Smooth muscle cell (in vitro differentiated cells): ENCODE measurements around the gene KIF3C. TPM values are rescaled to one million over a fixed set of nuclear protein-coding genes. Genes with fewer than 3 reads are reported as not detected.

Experiments
- DNase-seq: peaks from one replicate; lab custom pipeline; 2025; ENCODE audit not compliant: unreplicated experiment; lab: John Stamatoyannopoulos, UW
- H2AFZ ChIP-seq: fragments of 200-600 bp; sonication (generic); 2 replicates; pipeline ENCODE4 v1.6.0; 2016; ENCODE audit warnings: antibody characterized with exemption, low read depth, mild to moderate bottlenecking
- H3F3A ChIP-seq: fragments of 200-600 bp; sonication (generic); 2 replicates; pipeline ENCODE4 v1.6.0; 2017; ENCODE audit warnings: antibody characterized with exemption, low read depth
- H3K27ac ChIP-seq: fragments of 200-600 bp; sonication (generic); 2 replicates; pipeline ENCODE4 v1.5.1; 2016; ENCODE audit warnings: low read depth, mild to moderate bottlenecking
- H3K27me3 ChIP-seq: fragments of 200-600 bp; sonication (generic); 2 replicates; pipeline ENCODE4 v1.6.1; 2016; ENCODE audit warnings: low read depth, mild to moderate bottlenecking
- H3K36me3 ChIP-seq: fragments of 200-600 bp; sonication (generic); 2 replicates; pipeline ENCODE4 v1.5.1; 2016; ENCODE audit warnings: low read depth
- H3K4me1 ChIP-seq: fragments of 200-600 bp; sonication (generic); 2 replicates; pipeline ENCODE4 v1.5.1; 2016; ENCODE audit warnings: low read depth
- H3K4me2 ChIP-seq: fragments of 200-600 bp; sonication (generic); 2 replicates; pipeline ENCODE4 v1.6.0; 2016; ENCODE audit warnings: mild to moderate bottlenecking
- H3K4me3 ChIP-seq: fragments of 200-600 bp; sonication (generic); 2 replicates; pipeline ENCODE4 v1.5.1; 2016; ENCODE audit warnings: mild to moderate bottlenecking
- H3K79me2 ChIP-seq: fragments of 200-600 bp; sonication (generic); 2 replicates; pipeline ENCODE4 v1.6.0; 2016; ENCODE audit warnings: low read depth, mild to moderate bottlenecking
- H3K9ac ChIP-seq: fragments of 200-600 bp; sonication (generic); 2 replicates; pipeline ENCODE4 v1.6.0; 2016; ENCODE audit warnings: low read depth
- H3K9me3 ChIP-seq: fragments of 200-600 bp; sonication (generic); replicated peaks from 2 replicates; pipeline ENCODE4 v1.5.1; 2016; ENCODE audit warnings: low read depth
- H4K20me1 ChIP-seq: fragments of 200-600 bp; sonication (generic); 2 replicates; pipeline ENCODE4 v1.6.0; 2016; ENCODE audit warnings: low read depth
- WGBS: methylation state at CpG from one replicate; pipeline ENCODE4 v1.1.7; 2016; ENCODE audit warnings: low lambda C conversion rate; 5-methylcytosine and 5-hydroxymethylcytosine counted together
- polyA plus RNA-seq: library from polyadenylated mRNA; unstranded; fragments of >200 nt; fragmentation: Nextera tagmentation; extraction: Ambion mirVana; gene quantifications from 2 replicates; pipeline ENCODE4 v1.2.1, GENCODE V29; 2016
- total RNA-seq: library from RNA; depleted of rRNA; stranded (reverse); fragments of >200 nt; gene quantifications from 2 replicates; pipeline ENCODE4 v1.2.3, GENCODE V29; 2014
- TF ChIP-seq, protein P1 (sequence below): fragments of 200-600 bp; sonication (generic); IDR thresholded peaks from 2 replicates; pipeline ENCODE4 v1.5.1; 2017; ENCODE audit warnings: borderline replicate concordance, mild to moderate bottlenecking, antibody characterized with exemption; ENCODE audit not compliant: insufficient read depth, poor library complexity, severe bottlenecking

KIF3C gene
- total and polyA plus RNA-seq, 2 experiments from 2014 or later = 14.7 to 18.9 TPM

DNA sequence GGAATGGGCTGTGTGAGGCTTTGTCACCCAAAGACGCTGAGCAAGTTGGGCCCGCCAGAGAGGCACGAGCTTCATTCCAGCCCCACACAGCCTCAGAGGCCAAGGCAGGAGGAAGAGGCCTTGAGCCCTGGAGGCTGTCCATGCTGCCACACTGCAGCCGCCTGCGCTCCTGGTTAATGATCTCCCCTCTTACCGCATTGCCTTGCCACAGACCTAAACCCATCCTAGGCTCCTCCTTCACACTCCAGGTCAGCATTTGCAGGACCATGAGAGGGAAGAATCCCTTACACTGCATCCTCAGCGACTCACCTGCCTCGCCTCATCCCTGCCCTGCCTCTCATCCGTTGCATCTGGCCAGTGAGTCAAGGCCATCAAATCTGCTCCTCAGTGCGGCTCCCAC, 24.6 kb downstream of the KIF3C start:
- TF ChIP-seq, protein P1, sequence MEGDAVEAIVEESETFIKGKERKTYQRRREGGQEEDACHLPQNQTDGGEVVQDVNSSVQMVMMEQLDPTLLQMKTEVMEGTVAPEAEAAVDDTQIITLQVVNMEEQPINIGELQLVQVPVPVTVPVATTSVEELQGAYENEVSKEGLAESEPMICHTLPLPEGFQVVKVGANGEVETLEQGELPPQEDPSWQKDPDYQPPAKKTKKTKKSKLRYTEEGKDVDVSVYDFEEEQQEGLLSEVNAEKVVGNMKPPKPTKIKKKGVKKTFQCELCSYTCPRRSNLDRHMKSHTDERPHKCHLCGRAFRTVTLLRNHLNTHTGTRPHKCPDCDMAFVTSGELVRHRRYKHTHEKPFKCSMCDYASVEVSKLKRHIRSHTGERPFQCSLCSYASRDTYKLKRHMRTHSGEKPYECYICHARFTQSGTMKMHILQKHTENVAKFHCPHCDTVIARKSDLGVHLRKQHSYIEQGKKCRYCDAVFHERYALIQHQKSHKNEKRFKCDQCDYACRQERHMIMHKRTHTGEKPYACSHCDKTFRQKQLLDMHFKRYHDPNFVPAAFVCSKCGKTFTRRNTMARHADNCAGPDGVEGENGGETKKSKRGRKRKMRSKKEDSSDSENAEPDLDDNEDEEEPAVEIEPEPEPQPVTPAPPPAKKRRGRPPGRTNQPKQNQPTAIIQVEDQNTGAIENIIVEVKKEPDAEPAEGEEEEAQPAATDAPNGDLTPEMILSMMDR = no peak
- Histone ChIP-seq H4K20me1 (peaks cover 17% of the 10 kb centered on the region), H2AFZ (no peak overlapping the region), H3K4me2 (no peak overlapping the region), H3F3A (no peaks in the 10 kb centered on the region), H3K9me3 (no peaks in the 10 kb centered on the region), H3K27me3 (no peaks in the 10 kb centered on the region), H3K4me3 (no peak overlapping the region), H3K36me3 (no peaks in the 10 kb centered on the region), H3K79me2 (no peaks in the 10 kb centered on the region), H3K9ac (no peak overlapping the region), H3K27ac (no peak overlapping the region), H3K4me1 (no peaks in the 10 kb centered on the region)
- DNase-seq = no peak
- WGBS = 92% methylated on average over 10 of the region's 10 CpGs

DNA sequence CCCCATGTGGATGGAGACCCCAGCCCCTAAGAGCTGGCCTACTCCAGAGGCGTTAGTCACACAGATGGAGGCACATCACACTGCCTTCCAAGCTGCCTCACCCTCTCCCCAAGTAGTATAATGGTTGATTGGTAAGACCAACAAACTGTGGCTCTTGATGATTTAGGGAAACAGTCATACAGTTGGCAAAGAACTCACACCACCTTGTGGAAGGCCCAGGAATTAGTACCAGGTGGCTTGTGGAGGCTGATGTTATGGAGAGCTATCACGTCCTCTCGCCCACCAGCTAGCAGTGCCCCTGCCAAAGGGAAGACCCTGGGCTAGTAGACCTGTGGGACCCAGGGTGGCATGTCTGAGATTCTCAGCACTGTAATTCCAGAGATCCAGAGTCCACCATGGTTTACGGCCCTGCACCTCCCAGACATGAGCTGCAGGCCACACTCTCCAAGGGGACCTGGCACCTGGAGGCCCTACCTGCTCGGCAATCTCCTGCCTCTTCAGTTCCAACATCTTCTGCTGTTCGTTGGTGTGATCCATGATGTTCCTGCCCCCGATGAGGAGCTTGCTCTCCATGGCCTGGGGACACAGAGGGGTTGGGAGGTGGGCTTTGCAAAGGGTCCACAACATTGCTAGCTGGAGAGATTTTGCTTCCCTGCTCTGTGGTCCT, 26.3 kb downstream of the KIF3C start:
- Histone ChIP-seq H3K79me2 (no peaks in the 10 kb centered on the region), H3K27ac (no peak overlapping the region), H3K4me3 (no peak overlapping the region), H4K20me1 (peaks cover 20% of the 10 kb centered on the region), H3K36me3 (no peaks in the 10 kb centered on the region), H3K9ac (no peak overlapping the region), H3F3A (no peaks in the 10 kb centered on the region), H2AFZ (no peak overlapping the region), H3K27me3 (no peaks in the 10 kb centered on the region), H3K9me3 (no peaks in the 10 kb centered on the region), H3K4me1 (no peaks in the 10 kb centered on the region), H3K4me2 (no peak overlapping the region)
- no peak for DNase-seq
- WGBS = 97% methylated on average over 7 of the region's 7 CpGs
- TF ChIP-seq, protein P1 = no peak

DNA sequence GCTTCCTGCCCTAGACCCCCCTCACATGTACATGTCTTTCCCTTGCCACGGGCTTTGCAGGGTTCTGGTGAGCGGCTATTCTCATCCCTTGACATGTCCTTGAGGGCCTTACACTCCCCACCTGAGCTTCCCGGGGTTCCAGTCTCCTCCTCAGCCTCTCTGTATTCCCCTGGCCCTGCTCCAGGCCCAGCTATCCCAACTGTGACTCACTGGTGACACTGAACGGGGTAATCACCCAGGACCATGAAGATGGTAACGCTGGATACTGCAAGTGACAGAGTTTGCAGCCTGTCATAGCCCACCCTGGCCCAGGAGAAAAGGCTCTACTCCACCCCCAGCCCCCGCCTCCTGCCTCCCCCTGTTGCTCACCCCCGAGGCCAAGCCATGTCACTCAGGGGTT, 27.3 kb downstream of the KIF3C start:
- no peak overlapping the region for H2AFZ ChIP-seq
- no peak overlapping the region for H3K27ac ChIP-seq
- 79% methylated on average over 7 of the region's 7 CpGs for WGBS
- no peak for DNase-seq
- TF ChIP-seq, protein P1 = no peak
- no peak overlapping the region for H3K4me2 ChIP-seq
- no peaks in the 10 kb centered on the region for H3K9me3 ChIP-seq
- no peak overlapping the region for H3K9ac ChIP-seq
- no peaks in the 10 kb centered on the region for H3F3A ChIP-seq
- no peaks in the 10 kb centered on the region for H3K4me1 ChIP-seq
- H4K20me1 ChIP-seq = peaks cover 18% of the 10 kb centered on the region
- no peaks in the 10 kb centered on the region for H3K36me3 ChIP-seq
- H3K27me3 ChIP-seq = no peaks in the 10 kb centered on the region
- no peak overlapping the region for H3K4me3 ChIP-seq
- H3K79me2 ChIP-seq = no peaks in the 10 kb centered on the region

DNA sequence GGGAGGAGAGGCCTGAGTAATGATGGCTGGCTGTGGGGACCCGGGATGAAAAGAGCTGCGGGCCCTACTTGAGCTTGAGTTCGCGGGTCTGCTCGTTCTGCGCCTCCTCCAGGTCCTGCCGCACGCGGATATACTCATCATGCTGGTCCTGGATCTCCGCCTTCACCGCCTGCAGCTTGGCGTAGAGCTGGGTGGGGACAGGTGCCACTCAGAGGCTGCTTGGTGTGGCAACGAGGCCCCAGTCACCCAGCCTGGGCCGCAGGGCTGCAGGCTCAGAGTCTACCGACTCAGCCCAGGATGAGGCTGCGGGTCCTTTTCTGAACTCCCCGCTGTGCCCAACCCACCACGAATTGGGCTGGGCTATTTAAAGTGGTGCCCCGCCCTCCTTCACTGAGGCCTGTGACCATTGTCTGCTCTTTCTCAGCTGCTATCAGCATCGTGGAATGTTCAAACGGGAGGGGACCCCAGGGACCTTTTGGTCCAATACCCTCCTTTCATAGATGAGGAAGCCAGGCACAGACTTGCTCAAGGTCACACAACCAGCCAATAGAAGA, 28.0 kb downstream of the KIF3C start:
- Histone ChIP-seq H3K4me2 (no peak overlapping the region), H3K9ac (no peak overlapping the region), H3K79me2 (no peaks in the 10 kb centered on the region), H2AFZ (no peak overlapping the region), H3K4me1 (no peaks in the 10 kb centered on the region), H3K27me3 (no peaks in the 10 kb centered on the region), H3F3A (no peaks in the 10 kb centered on the region), H3K27ac (no peak overlapping the region), H3K9me3 (no peaks in the 10 kb centered on the region), H3K4me3 (no peak overlapping the region), H4K20me1 (peaks cover 16% of the 10 kb centered on the region), H3K36me3 (no peaks in the 10 kb centered on the region)
- DNase-seq = no peak
- TF ChIP-seq, protein P1 = no peak
- 83% methylated on average over 21 of the region's 21 CpGs for WGBS
